HL-60 (cell line): Measurements from ENCODE around the gene RIPK4.

Experiments used
- POLR2AphosphoS5 ChIP-seq: IDR thresholded peaks from 2 replicates; pipeline ENCODE4 v1.6.1; 2012; ENCODE audit warnings: low read depth
- SPI1 ChIP-seq: IDR thresholded peaks from 2 replicates; pipeline ENCODE4 v1.6.1; 2012; ENCODE audit warnings: low read depth, mild to moderate bottlenecking, borderline replicate concordance
- TF ChIP-seq, protein P1 (sequence below): IDR thresholded peaks from one replicate; pipeline ENCODE4 v1.5.1; 2011; ENCODE audit warnings: low read length, control low read depth, inconsistent platforms; ENCODE audit not compliant: insufficient read depth
- TF ChIP-seq, protein P2 (sequence below): IDR thresholded peaks from 2 replicates; pipeline ENCODE4 v1.6.1; 2012; ENCODE audit warnings: low read depth; ENCODE audit not compliant: insufficient replicate concordance

DNA sequence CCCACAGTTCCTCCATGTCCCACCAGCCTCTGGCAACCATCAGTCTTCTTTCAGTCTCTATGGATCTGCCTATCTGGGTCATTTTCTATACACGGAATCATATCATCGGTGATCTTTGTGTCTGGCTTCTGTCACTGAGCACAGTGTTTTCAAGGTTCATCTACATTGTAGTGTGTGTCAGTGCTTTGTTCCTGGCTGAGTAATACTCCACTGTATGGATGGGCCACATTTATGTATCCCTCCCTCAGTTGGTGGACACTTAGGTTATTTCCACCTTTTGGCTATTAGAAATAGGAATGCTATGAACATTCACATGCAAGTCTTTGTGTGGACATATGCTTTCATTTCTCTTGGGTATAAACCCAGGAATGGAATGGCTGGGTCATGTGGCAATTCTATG lies 46.6 kb downstream of the RIPK4 start:
- TF ChIP-seq, protein P1, sequence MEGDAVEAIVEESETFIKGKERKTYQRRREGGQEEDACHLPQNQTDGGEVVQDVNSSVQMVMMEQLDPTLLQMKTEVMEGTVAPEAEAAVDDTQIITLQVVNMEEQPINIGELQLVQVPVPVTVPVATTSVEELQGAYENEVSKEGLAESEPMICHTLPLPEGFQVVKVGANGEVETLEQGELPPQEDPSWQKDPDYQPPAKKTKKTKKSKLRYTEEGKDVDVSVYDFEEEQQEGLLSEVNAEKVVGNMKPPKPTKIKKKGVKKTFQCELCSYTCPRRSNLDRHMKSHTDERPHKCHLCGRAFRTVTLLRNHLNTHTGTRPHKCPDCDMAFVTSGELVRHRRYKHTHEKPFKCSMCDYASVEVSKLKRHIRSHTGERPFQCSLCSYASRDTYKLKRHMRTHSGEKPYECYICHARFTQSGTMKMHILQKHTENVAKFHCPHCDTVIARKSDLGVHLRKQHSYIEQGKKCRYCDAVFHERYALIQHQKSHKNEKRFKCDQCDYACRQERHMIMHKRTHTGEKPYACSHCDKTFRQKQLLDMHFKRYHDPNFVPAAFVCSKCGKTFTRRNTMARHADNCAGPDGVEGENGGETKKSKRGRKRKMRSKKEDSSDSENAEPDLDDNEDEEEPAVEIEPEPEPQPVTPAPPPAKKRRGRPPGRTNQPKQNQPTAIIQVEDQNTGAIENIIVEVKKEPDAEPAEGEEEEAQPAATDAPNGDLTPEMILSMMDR = no peak
- no peak for TF ChIP-seq POLR2AphosphoS5
- TF ChIP-seq, protein P2, sequence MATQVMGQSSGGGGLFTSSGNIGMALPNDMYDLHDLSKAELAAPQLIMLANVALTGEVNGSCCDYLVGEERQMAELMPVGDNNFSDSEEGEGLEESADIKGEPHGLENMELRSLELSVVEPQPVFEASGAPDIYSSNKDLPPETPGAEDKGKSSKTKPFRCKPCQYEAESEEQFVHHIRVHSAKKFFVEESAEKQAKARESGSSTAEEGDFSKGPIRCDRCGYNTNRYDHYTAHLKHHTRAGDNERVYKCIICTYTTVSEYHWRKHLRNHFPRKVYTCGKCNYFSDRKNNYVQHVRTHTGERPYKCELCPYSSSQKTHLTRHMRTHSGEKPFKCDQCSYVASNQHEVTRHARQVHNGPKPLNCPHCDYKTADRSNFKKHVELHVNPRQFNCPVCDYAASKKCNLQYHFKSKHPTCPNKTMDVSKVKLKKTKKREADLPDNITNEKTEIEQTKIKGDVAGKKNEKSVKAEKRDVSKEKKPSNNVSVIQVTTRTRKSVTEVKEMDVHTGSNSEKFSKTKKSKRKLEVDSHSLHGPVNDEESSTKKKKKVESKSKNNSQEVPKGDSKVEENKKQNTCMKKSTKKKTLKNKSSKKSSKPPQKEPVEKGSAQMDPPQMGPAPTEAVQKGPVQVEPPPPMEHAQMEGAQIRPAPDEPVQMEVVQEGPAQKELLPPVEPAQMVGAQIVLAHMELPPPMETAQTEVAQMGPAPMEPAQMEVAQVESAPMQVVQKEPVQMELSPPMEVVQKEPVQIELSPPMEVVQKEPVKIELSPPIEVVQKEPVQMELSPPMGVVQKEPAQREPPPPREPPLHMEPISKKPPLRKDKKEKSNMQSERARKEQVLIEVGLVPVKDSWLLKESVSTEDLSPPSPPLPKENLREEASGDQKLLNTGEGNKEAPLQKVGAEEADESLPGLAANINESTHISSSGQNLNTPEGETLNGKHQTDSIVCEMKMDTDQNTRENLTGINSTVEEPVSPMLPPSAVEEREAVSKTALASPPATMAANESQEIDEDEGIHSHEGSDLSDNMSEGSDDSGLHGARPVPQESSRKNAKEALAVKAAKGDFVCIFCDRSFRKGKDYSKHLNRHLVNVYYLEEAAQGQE = no peak
- TF ChIP-seq SPI1 = no peak
